Omental fat pad (tissue), 4 donors: Measurements from ENCODE around the gene RPL4. TPM values are rescaled to one million over a fixed set of nuclear protein-coding genes. Genes with fewer than 3 reads are reported as not detected.
"Not testable (repeated sequence)": the region's sequence is repeated elsewhere in the genome, so short reads cannot be mapped to it uniquely, and the experiment has no call there.

Experiments used
- ATAC-seq: fragments of 150-250 bp; one replicate; pipeline ENCODE4 v1.9.1; 2016; ENCODE audit warnings: mild to moderate bottlenecking, moderate library complexity; ENCODE audit not compliant: low FRiP score
- DNase-seq: peaks from one replicate; pipeline ENCODE4 v3.0.0-alpha.2; 2019; ENCODE audit warnings: low spot score
- CTCF ChIP-seq, 3 donors: fragments of 450-650 bp; IDR thresholded peaks; one replicate each; pipeline ENCODE4 v1.5.1; 2016 to 2017; ENCODE audit warnings: antibody characterized with exemption in 3 of 3, mild to moderate bottlenecking in 3 of 3, moderate library complexity in 2 of 3
- total RNA-seq, 4 donors: library from RNA; depleted of rRNA; stranded (reverse); fragments of >200 nt; gene quantifications; one replicate each; pipeline ENCODE4 v1.1.0, GENCODE V29; 2016

RPL4 gene
- total RNA-seq, 4 donors from 2014 or later, result 2,591 to 3,358 (median 3,050) TPM

DNA sequence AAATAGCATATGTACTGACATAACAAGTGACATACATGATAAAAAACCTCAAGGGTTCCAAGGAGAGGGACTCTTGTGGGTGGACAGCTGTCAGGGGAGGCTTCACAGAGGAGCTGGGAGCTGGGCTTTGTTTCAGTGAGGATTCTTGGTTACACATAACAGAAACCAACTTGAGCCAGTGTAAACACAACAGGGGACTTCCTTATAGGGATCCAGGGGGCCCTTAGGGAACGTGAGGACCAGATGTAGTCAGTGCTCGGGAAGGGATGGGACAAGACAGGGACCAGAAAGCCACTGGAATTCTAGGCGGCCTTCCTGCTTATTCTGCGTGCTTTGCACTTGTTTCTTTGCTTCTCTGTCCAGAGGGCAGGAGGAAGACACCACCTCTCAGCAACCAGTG lies 42.0 kb downstream of the RPL4 start:
- no peak for ATAC-seq
- TF ChIP-seq CTCF (IDR thresholded peaks at IDR 0.05), result no peak
- DNase-seq, result no peak

GRCh38 chr15:66461917-66462316 lies 42.7 kb downstream of the RPL4 start:
- TF ChIP-seq CTCF (IDR thresholded peaks at IDR 0.05), result no peak
- DNase-seq, result no peak
- no peak for ATAC-seq

DNA sequence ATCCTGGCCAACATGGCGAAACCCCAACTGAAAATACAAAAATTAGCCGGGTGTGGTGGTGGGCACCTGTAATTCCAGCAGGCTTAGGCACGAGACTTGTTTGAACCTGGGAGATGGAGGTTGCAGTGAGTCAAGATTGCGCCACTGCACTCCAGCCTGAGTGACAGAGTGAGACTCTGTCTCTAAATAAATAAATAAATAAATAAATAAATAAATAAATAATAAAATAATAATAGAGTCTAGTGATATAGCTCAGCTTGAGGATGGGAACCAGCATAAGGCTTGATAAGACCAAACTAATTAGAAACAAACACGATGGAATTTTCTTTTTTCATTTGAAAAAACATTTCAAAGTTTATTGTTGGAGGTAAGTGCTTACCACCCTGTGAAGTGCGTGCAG lies 43.4 kb downstream of the RPL4 start:
- DNase-seq, ATAC-seq: not testable (repeated sequence)

DNA sequence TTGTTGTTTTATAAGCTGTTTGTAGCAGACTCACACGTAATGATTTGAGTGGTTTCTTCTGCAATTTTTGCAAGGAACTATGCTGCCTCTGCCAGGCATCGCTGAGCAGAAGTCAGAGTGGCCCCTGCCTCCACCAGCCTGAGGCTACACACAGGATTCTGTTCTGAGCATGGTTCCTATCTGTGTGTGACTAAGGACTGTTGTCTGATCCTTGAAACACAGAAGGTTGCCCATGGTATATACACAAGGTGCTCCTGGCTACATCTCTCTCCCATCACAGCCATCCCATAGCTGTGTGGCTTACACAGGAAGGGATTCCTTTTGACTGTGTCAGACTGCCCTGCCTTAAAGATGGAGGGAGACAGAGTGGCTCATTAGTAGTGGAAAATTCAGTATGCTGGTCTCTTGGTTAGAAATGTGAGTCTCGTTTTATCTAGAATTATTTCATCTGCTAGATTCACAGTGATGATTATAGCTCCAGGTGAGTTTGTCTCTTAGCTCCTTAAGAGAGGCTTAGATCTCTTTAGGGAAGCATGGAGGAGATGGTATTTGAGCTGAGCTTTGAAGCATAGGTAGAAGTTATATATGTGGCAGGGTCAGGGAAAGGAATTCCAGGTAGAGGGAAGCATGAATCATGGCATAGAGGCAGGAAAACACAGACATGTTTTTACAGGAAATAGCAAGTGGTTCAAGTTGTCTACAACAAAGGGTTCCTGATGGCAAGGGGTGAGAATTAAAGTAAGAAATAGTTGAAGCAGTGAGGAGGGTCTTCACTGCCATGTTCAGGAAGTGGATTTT lies 44.6 kb downstream of the RPL4 start:
- ATAC-seq (no peak), DNase-seq (no peak)
- no peak for TF ChIP-seq CTCF (IDR thresholded peaks at IDR 0.05)

- ATAC-seq, result no peak
- TF ChIP-seq CTCF (IDR thresholded peaks at IDR 0.05), result no peak
- DNase-seq, result no peak
These were observed 48.4 kb downstream of the RPL4 start for GRCh38 chr15:66456211-66456610.

- no peak for TF ChIP-seq CTCF (IDR thresholded peaks at IDR 0.05)
- no peak for DNase-seq
- ATAC-seq, result no peak
These were observed 50.5 kb downstream of the RPL4 start for GRCh38 chr15:66454143-66454542.

- no peak for TF ChIP-seq CTCF (IDR thresholded peaks at IDR 0.05)
- ATAC-seq (no peak), DNase-seq (no peak)
These were observed 51.6 kb downstream of the RPL4 start for GRCh38 chr15:66452971-66453580.
